Esophagus muscularis mucosa (tissue), 4 donors: Measurements from ENCODE around the gene ITPR2. TPM values are rescaled to one million over a fixed set of nuclear protein-coding genes. Genes with fewer than 3 reads are reported as not detected.
"Not testable (repeated sequence)": the region's sequence is repeated elsewhere in the genome, so short reads cannot be mapped to it uniquely, and the experiment has no call there.

Experiments
- DNase-seq: peaks from one replicate; pipeline ENCODE4 v3.0.0-alpha.2; 2017; ENCODE audit errors: extremely low spot score
- H3K27ac ChIP-seq, 4 donors: fragments of 200-600 bp; sonication (generic); replicated peaks in 1 of 4; 1 replicate in 3 of 4; 2 replicates in 1 of 4; pipeline ENCODE4 v1.5.1; 2016 to 2019; ENCODE audit warnings: mild to moderate bottlenecking in 1 of 4
- H3K27me3 ChIP-seq, 4 donors: fragments of 200-600 bp; sonication (generic); one replicate each; pipeline versions ENCODE4 v1.5.1 to v1.6.0; 2016 to 2019
- H3K36me3 ChIP-seq, 4 donors: fragments of 200-600 bp; sonication (generic); one replicate each; pipeline ENCODE4 v1.5.1; 2016 to 2019
- H3K4me1 ChIP-seq, 4 donors: fragments of 200-600 bp; sonication (generic); one replicate each; pipeline ENCODE4 v1.5.1; 2016 to 2019
- H3K4me3 ChIP-seq, 4 donors: fragments of 200-600 bp; sonication (generic); 1 replicate in 2 of 4; 2 replicates in 2 of 4; pipeline ENCODE4 v1.5.1; 2016 to 2019; ENCODE audit warnings: mild to moderate bottlenecking in 4 of 4, moderate library complexity in 1 of 4
- H3K9me3 ChIP-seq, 4 donors: fragments of 200-600 bp; sonication (generic); 1 replicate in 3 of 4; 2 replicates in 1 of 4; pipeline ENCODE4 v1.5.1; 2016 to 2019
- CTCF ChIP-seq, 3 experiments: fragments of 200-600 bp in 2 of 3; fragments of 450-650 bp in 1 of 3; sonication (generic) in 2 of 3; IDR thresholded peaks; one replicate each; pipeline ENCODE4 v1.5.1; 2017 to 2019; ENCODE audit warnings: antibody characterized with exemption in 3 of 3, mild to moderate bottlenecking in 2 of 3, moderate library complexity in 1 of 3
- EP300 ChIP-seq: sonication (generic); formaldehyde crosslinking; IDR thresholded peaks from one replicate; pipeline ENCODE4 v1.6.1; 2017; ENCODE audit warnings: antibody characterized with exemption
- POLR2A ChIP-seq: fragments of 450-650 bp; IDR thresholded peaks from one replicate; pipeline ENCODE4 v1.6.1; 2017; ENCODE audit warnings: antibody characterized with exemption, moderate library complexity, mild to moderate bottlenecking, low read depth
- POLR2AphosphoS5 ChIP-seq, 2 donors: sonication (generic); formaldehyde crosslinking; IDR thresholded peaks; one replicate each; pipeline ENCODE4 v1.6.1; 2017; ENCODE audit warnings: antibody characterized with exemption in 2 of 2
- WGBS: methylation state at CpG from one replicate; pipeline ENCODE4 v1.1.5; 2018; 5-methylcytosine and 5-hydroxymethylcytosine counted together
- intact Hi-C: fragments of 100-400 bp; cut with DNase I; formaldehyde crosslinking; loops from one replicate; pipeline ENCODE4 v1.15.1; 2023
- total RNA-seq, 4 donors: library from RNA; depleted of rRNA; stranded (reverse); fragments of >200 nt; gene quantifications; one replicate each; pipeline versions ENCODE4 v1.1.0 to v1.2.1, GENCODE V29; 2016

ITPR2 gene
- total RNA-seq, 4 donors from 2014 or later: 23.7 to 26.6 (median 25.4) TPM

GRCh38 chr12:26683443-26683842 is 149.6 kb downstream of the ITPR2 start:
- no peak overlapping the region for H3K27ac ChIP-seq
- WGBS: 98% methylated on average over 5 of the region's 5 CpGs
- peaks cover 0 to 8% (median 0%) of the 10 kb centered on the region in 4 donors for H3K9me3 ChIP-seq
- H3K36me3 ChIP-seq: peaks cover 14 to 22% (median 20%) of the 10 kb centered on the region in 4 donors
- no peak overlapping the region for H3K4me3 ChIP-seq
- no peak for TF ChIP-seq EP300
- TF ChIP-seq POLR2AphosphoS5 (IDR thresholded peaks at IDR 0.05): no peak
- no peak for TF ChIP-seq POLR2A
- no peak for TF ChIP-seq CTCF (IDR thresholded peaks at IDR 0.05)
- no peaks in the 10 kb centered on the region for H3K4me1 ChIP-seq
- H3K27me3 ChIP-seq: no peaks in the 10 kb centered on the region
- intact Hi-C loops: no loop called here
- DNase-seq: no peak

- H3K27ac ChIP-seq: no peak overlapping the region
- DNase-seq: no peak
- WGBS: 75% methylated on average over 3 of the region's 3 CpGs
- H3K9me3 ChIP-seq: peaks cover 0 to 8% (median 0%) of the 10 kb centered on the region in 4 donors
- H3K4me1 ChIP-seq: no peaks in the 10 kb centered on the region
- no peak for TF ChIP-seq EP300
- no peak for TF ChIP-seq CTCF (IDR thresholded peaks at IDR 0.05)
- TF ChIP-seq POLR2AphosphoS5 (IDR thresholded peaks at IDR 0.05): no peak
- no peak for TF ChIP-seq POLR2A
- H3K4me3 ChIP-seq: no peak overlapping the region
- intact Hi-C loops: no loop called here
- H3K27me3 ChIP-seq: no peaks in the 10 kb centered on the region
- peaks cover 14 to 22% (median 20%) of the 10 kb centered on the region in 4 donors for H3K36me3 ChIP-seq
Measured at GRCh38 chr12:26680727-26681455, 152.1 kb downstream of the ITPR2 start.

GRCh38 chr12:26678697-26679660 is 154.0 kb downstream of the ITPR2 start:
- intact Hi-C loops: no loop called here
- WGBS: 56% methylated on average over 4 of the region's 4 CpGs

GRCh38 chr12:26671487-26671886 is 161.5 kb downstream of the ITPR2 start:
- H3K36me3 ChIP-seq, DNase-seq, H3K27ac ChIP-seq, intact Hi-C loops, H3K27me3 ChIP-seq, H3K4me3 ChIP-seq, H3K4me1 ChIP-seq, H3K9me3 ChIP-seq: not testable (repeated sequence)
- WGBS: 77% methylated on average over 5 of the region's 5 CpGs

More at GRCh38 chr12:26678697-26679660, 154.0 kb downstream of the ITPR2 start:
- H3K27me3 ChIP-seq: no peaks in the 10 kb centered on the region
- no peak for DNase-seq
- H3K36me3 ChIP-seq: peaks cover 6 to 20% (median 9%) of the 10 kb centered on the region in 4 donors
- TF ChIP-seq POLR2AphosphoS5 (IDR thresholded peaks at IDR 0.05) (no peak), POLR2A (no peak), EP300 (no peak), CTCF (IDR thresholded peaks at IDR 0.05) (no peak)
- peaks cover 0 to 8% (median 0%) of the 10 kb centered on the region in 4 donors for H3K9me3 ChIP-seq
- no peak overlapping the region for H3K27ac ChIP-seq
- no peak overlapping the region for H3K4me3 ChIP-seq
- no peaks in the 10 kb centered on the region for H3K4me1 ChIP-seq

- Histone ChIP-seq H3K9me3 (no peaks in the 10 kb centered on the region), H3K27me3 (no peaks in the 10 kb centered on the region), H3K36me3 (peaks cover 0 to 7% (median under 1%) of the 10 kb centered on the region in 4 donors), H3K27ac (no peak overlapping the region), H3K4me1 (no peaks in the 10 kb centered on the region), H3K4me3 (no peak overlapping the region)
- WGBS: 86% methylated on average over 3 of the region's 3 CpGs
- intact Hi-C loops: no loop called here
- TF ChIP-seq CTCF (IDR thresholded peaks at IDR 0.05) (no peak), EP300 (no peak), POLR2AphosphoS5 (IDR thresholded peaks at IDR 0.05) (no peak)
- DNase-seq: no peak
Measured at GRCh38 chr12:26668847-26669246, 164.1 kb downstream of the ITPR2 start.
